K562 (cell line): Measurements from ENCODE around the gene RALGPS1. TPM values are rescaled to one million over a fixed set of nuclear protein-coding genes. Genes with fewer than 3 reads are reported as not detected.
A peak's percentile ranks its signal among the peaks of the same experiment; 100 is the strongest.

Experiments used
- ARID1B ChIP-seq: fragments of 450-650 bp; IDR thresholded peaks from 2 replicates; pipeline ENCODE4 v1.6.1; 2016; ENCODE audit warnings: antibody characterized with exemption, mild to moderate bottlenecking, inconsistent platforms
- ATF7 ChIP-seq: fragments of 450-650 bp; IDR thresholded peaks from 2 replicates; pipeline ENCODE4 v1.7.1; 2014; ENCODE audit warnings: mild to moderate bottlenecking, moderate library complexity
- GABPB1 ChIP-seq: sonication (generic); formaldehyde crosslinking; IDR thresholded peaks from 2 replicates; pipeline ENCODE4 v1.8.0; 2022; ENCODE audit warnings: mild to moderate bottlenecking, missing genetic modification reagents
- HOMEZ ChIP-seq: fragments of 250-450 bp; sonication (Bioruptor Pico); IDR thresholded peaks from 2 replicates; pipeline ENCODE4 v1.4.0; 2020; ENCODE audit warnings: mild to moderate bottlenecking, moderate library complexity
- JUN ChIP-seq, 2 experiments: sonication (generic) in 1 of 2; formaldehyde crosslinking in 1 of 2; IDR thresholded peaks; 2 replicates each; pipeline versions ENCODE4 v1.6.1 to v1.8.0; 2012 to 2022; ENCODE audit warnings: borderline replicate concordance in 2 of 2, mild to moderate bottlenecking in 2 of 2, improper control_type of control experiment in 1 of 2, low read depth in 1 of 2, low read length in 1 of 2, missing genetic modification reagents in 1 of 2
- JUND ChIP-seq, 2 experiments: IDR thresholded peaks; 2 replicates in 1 of 2; 3 replicates in 1 of 2; pipeline ENCODE4 v1.6.1; 2011; ENCODE audit warnings: borderline replicate concordance in 2 of 2, low read depth in 2 of 2, low read length in 2 of 2, improper control_type of control experiment in 1 of 2, missing biosample characterization in 1 of 2, missing genetic modification characterization in 1 of 2, missing genetic modification reagents in 1 of 2
- MXI1 ChIP-seq: IDR thresholded peaks from 2 replicates; pipeline ENCODE4 v1.6.1; 2011; ENCODE audit warnings: low read depth, mild to moderate bottlenecking, improper control_type of control experiment, low read length
- NFIC ChIP-seq: fragments of 450-650 bp; IDR thresholded peaks from 2 replicates; pipeline ENCODE4 v1.6.1; 2017; ENCODE audit warnings: mild to moderate bottlenecking, inconsistent platforms
- SMARCE1 ChIP-seq: fragments of 450-650 bp; IDR thresholded peaks from 2 replicates; pipeline ENCODE4 v1.7.1; 2016; ENCODE audit warnings: mild to moderate bottlenecking
- SREBF2 ChIP-seq: sonication (generic); formaldehyde crosslinking; IDR thresholded peaks from 2 replicates; pipeline ENCODE4 v1.4.0; 2020; ENCODE audit warnings: mild to moderate bottlenecking, missing genetic modification reagents
- ZBED1 ChIP-seq: IDR thresholded peaks from 2 replicates; pipeline ENCODE4 v1.6.1; 2014
- ZBTB11 ChIP-seq, 3 experiments: fragments of 200-800 bp in 1 of 3; fragments of 250-450 bp in 1 of 3; fragments of 450-650 bp in 1 of 3; sonication (Bioruptor Pico) in 1 of 3; sonication (Bioruptor generic) in 1 of 3; formaldehyde crosslinking in 1 of 3; IDR thresholded peaks; 2 replicates each; pipeline versions ENCODE4 v1.6.1 to v1.8.0; 2016 to 2022; ENCODE audit warnings: mild to moderate bottlenecking in 2 of 3, missing genetic modification characterization in 2 of 3, missing compliant biosample characterization in 1 of 3, moderate library complexity in 1 of 3
- ZBTB2 ChIP-seq: fragments of 450-650 bp; IDR thresholded peaks from 2 replicates; pipeline ENCODE4 v1.6.1; 2016; ENCODE audit warnings: antibody characterized with exemption
- ZKSCAN8 ChIP-seq: fragments of 200-800 bp; sonication (Bioruptor generic); IDR thresholded peaks from 2 replicates; pipeline ENCODE4 v1.6.1; 2016; ENCODE audit warnings: missing genetic modification characterization, missing compliant biosample characterization
- ZNF75A ChIP-seq: fragments of 450-650 bp; formaldehyde crosslinking; IDR thresholded peaks from 2 replicates; pipeline ENCODE4 v1.4.0; 2020; ENCODE audit warnings: mild to moderate bottlenecking
- polyA plus RNA-seq, 8 experiments: library from polyadenylated mRNA; depleted of rRNA in 4 of 8; stranded (reverse) in 5 of 8; unstranded in 3 of 8; fragments of >200 nt; fragmentation: Nextera tagmentation in 2 of 8; fragmentation: Illumina TruSeq in 1 of 8; extraction: Ambion mirVana in 2 of 8; extraction: Trizol in 1 of 8; gene quantifications; 2 replicates each; pipeline versions ENCODE4 v1.2.1 to v1.2.3, GENCODE V29; 2011 to 2014; ENCODE audit warnings: inconsistent platforms in 1 of 8, missing spikeins in 1 of 8
- total RNA-seq, 7 experiments: library from RNA; depleted of rRNA in 6 of 7; stranded (reverse); fragments of >200 nt in 6 of 7; fragmentation: Illumina TruSeq in 2 of 7; extraction: Trizol in 2 of 7; gene quantifications; 2 replicates each; pipeline versions ENCODE4 v1.2.1 to v1.2.3, GENCODE V29; 2011 to 2021; ENCODE audit warnings: low replicate concordance in 1 of 7
- TF ChIP-seq, protein P1 (sequence below): IDR thresholded peaks from 2 replicates; pipeline ENCODE4 v1.6.1; 2016; ENCODE audit warnings: missing genetic modification characterization, missing compliant biosample characterization

RALGPS1 gene
- total and polyA plus RNA-seq, 9 of the 15 experiments (the other 6 are each of a cell fraction or from before 2014, with no cell fraction given) = 0.04 to 2.6 (median 1.5) TPM

DNA sequence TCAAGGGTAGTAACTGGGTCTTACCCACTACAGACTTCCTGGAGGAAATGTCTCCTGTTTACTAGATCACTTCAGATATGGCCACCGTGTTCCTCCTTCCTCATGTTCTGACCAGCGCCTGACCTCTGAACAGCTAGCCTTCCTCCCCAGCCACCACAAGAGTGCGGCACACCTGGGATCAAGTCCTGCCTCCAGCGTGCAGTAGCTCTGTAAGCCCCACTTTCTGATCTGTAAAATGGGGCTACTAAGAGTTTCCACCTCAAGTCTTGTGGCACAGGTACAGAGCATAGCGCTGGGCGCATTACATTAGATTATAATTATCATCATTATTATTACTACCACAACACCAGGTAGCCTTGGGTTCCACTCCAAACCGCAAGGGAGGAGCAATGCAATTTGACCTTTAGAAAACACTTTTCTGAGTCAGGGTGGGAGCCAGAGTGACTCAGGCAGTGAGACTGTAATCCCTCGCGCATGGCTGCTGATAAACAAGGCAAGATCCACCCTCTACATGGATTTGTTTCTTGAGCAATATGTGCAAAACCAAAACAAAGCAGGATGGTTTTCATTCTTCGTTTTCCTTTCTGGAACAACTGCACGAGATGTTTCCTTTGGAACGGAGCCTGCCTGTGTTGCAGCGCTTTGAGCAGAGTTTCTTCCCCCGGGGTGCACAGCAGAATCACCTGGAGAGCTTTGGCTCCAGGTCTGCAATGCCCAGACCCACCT, 272.8 kb downstream of the RALGPS1 start (continued):
- TF ChIP-seq ZBTB11 (CRISPR knock-in tag; IDR thresholded peaks at IDR 0.05) = peak in 1 of 3 experiments; percentile 47; a peak in 1 of 6 replicates
- TF ChIP-seq JUN (IDR thresholded peaks at IDR 0.05; ENCODE audit: borderline replicate concordance, low read depth, low read length) = peak; percentile 59; the same call in 1 of the 2 replicates
- TF ChIP-seq JUN (CRISPR knock-in tag; IDR thresholded peaks at IDR 0.05; ENCODE audit: borderline replicate concordance) = no peak
- peak; percentile 49; the same call in 1 of the 2 replicates for TF ChIP-seq SMARCE1
- no peak for TF ChIP-seq ZKSCAN8 (CRISPR knock-in tag)
- peak; percentile 82 for TF ChIP-seq ARID1B
- peak; percentile 35; the same call in 1 of the 2 replicates for TF ChIP-seq ATF7
- no peak for TF ChIP-seq HOMEZ (CRISPR knock-in tag)
- no peak for TF ChIP-seq ZNF75A (CRISPR knock-in tag)
- TF ChIP-seq NFIC = peak; percentile 18; the same call in 1 of the 2 replicates
- no peak for TF ChIP-seq SREBF2
- no peak for TF ChIP-seq ZBTB2
- no peak for TF ChIP-seq ZBED1
- TF ChIP-seq MXI1 = no peak
- peak; percentile 88 for TF ChIP-seq JUND (IDR thresholded peaks at IDR 0.05; ENCODE audit: borderline replicate concordance, low read depth, low read length)
- peak; percentile 94; the same call in 2 of the 3 replicates for TF ChIP-seq JUND (tag; IDR thresholded peaks at IDR 0.05; ENCODE audit: borderline replicate concordance, low read depth, low read length)
- 0 out of 2 replicates have a peak, but pooled peaks have one; percentile 15 for TF ChIP-seq GABPB1
- TF ChIP-seq, protein P1, sequence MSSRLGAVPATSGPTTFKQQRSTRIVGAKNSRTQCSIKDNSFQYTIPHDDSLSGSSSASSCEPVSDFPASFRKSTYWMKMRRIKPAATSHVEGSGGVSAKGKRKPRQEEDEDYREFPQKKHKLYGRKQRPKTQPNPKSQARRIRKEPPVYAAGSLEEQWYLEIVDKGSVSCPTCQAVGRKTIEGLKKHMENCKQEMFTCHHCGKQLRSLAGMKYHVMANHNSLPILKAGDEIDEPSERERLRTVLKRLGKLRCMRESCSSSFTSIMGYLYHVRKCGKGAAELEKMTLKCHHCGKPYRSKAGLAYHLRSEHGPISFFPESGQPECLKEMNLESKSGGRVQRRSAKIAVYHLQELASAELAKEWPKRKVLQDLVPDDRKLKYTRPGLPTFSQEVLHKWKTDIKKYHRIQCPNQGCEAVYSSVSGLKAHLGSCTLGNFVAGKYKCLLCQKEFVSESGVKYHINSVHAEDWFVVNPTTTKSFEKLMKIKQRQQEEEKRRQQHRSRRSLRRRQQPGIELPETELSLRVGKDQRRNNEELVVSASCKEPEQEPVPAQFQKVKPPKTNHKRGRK (tag) = no peak
